Measurements from ENCODE around the gene FSTL1.

GRCh38 chr3:120393243-120393642, 57.5 kb downstream of the FSTL1 start:
- TF ChIP-seq CREB1 (CRISPR knock-in tag; IDR thresholded peaks at IDR 0.05; ENCODE audit: low read depth) (no peak), CTCF (conservative IDR thresholded peaks at IDR 0.05; ENCODE audit: low read depth in 2 of 2) (no peak), NANOG (IDR thresholded peaks at IDR 0.05; ENCODE audit: borderline replicate concordance) (no peak), JUNB (IDR thresholded peaks at IDR 0.05; ENCODE audit: unreplicated experiment) (no peak), POLR2AphosphoS5 (IDR thresholded peaks at IDR 0.05; ENCODE audit: low read depth) (0 out of 2 replicates have a peak, but pooled peaks have one; percentile 31), REST (IDR thresholded peaks at IDR 0.05; ENCODE audit: unreplicated experiment) (no peak)

All from GM23338 (cell line).